Fibroblast of the aortic adventitia (primary cell): Measurements from ENCODE around the gene NHERF1. TPM values are rescaled to one million over a fixed set of nuclear protein-coding genes. Genes with fewer than 3 reads are reported as not detected.

ENCODE experiments used
- DNase-seq: peaks from one replicate; pipeline ENCODE4 v3.0.0-alpha.2; 2010; ENCODE audit warnings: low read depth
- H3K4me3 ChIP-seq: 2 replicates; pipeline ENCODE4 v1.5.1; 2011; ENCODE audit warnings: low read depth, mild to moderate bottlenecking, control low read depth, low read length, moderate library complexity
- CTCF ChIP-seq: IDR thresholded peaks from 2 replicates; pipeline ENCODE4 v1.5.1; 2011; ENCODE audit warnings: mild to moderate bottlenecking, low read length, control low read depth, inconsistent platforms; ENCODE audit not compliant: insufficient read depth
- total RNA-seq: library from RNA; depleted of rRNA; stranded (reverse); fragments of >200 nt; gene quantifications from 2 replicates; pipeline ENCODE4 v1.2.3, GENCODE V29; 2012; ENCODE audit warnings: low replicate concordance

The NHERF1 gene
- total RNA-seq, 1 donor: 11.0 TPM

DNA sequence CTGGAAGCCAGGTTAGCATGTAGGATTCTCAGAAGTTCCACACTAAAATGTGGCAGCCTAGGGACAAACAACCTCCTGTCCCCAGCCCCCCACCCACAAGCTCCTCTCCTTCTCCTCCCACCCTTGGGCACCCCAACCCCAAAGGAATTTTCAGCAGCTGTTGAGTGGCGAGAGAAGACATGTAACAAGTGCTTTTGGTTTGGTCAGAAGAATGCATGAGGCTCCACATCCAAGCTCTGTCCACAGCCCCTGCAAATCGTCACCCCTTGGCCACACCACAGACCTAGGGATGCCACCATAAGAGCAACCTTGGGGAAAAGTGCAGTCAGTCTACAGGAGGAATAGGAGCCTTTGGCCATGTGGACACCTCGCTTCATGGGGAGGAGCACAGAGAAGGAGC lies 23.3 kb upstream of the NHERF1 start:
- H3K4me3 ChIP-seq: no peak overlapping the region
- TF ChIP-seq CTCF: no peak

DNA sequence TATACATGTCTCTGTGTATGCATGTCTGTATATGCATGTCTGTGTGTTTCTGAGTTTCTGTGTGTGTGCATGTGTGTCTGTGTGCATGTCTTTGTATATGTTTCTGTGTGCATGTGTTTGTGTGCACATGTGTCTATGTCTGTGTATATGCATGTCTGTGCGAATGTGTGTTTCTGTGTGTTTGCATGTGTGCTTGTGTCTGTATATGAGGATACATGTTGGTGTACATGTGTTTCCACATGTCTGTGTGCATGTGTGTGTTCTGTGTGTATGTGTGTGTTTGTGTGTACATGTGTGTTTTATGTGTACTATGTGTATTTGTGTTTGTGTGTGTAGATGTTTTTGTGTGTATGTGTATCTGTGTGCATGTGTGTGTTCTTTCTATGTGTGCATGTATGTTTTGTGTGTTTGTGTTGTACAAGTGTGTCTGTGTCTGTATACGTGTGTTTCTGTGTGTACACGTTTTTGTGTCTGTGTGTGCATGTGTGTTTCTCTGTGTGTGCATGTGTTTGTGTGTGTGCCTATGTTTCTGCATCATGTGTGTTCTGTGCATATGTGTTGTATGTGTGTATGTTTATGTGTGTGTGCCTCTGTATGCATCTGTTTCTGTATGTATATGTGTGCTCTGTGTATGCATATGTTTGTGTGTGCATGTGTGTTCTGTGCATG lies 20.3 kb upstream of the NHERF1 start:
- DNase-seq: no peak
- TF ChIP-seq CTCF: no peak
- H3K4me3 ChIP-seq: no peak overlapping the region

More for the DNA sequence above, 23.3 kb upstream of the NHERF1 start:
- DNase-seq: no peak

GRCh38 chr17:74728702-74729075 lies 19.7 kb upstream of the NHERF1 start:
- DNase-seq: no peak
- H3K4me3 ChIP-seq: no peak overlapping the region
- no peak for TF ChIP-seq CTCF

DNA sequence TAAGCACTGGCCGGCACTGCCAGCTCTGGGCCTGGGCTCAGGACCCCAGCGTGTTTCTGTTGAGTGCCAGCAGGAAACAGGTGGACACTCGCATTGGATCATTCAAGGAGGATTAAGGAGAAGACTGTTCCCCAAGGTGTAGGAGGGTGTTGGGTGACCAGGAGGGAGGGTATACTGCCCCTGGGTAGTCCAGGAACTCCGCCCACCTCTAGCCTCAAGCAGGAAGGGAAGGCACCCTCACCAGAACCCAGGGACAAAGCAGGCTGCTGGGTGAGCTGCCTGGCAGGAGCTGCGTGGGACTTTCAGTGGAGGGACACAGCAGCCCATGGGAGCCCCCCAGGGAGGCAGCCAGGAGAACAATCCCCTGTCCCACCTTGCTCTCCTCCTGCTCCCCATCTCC lies 19.1 kb upstream of the NHERF1 start:
- no peak overlapping the region for H3K4me3 ChIP-seq
- TF ChIP-seq CTCF: no peak
- no peak for DNase-seq

DNA sequence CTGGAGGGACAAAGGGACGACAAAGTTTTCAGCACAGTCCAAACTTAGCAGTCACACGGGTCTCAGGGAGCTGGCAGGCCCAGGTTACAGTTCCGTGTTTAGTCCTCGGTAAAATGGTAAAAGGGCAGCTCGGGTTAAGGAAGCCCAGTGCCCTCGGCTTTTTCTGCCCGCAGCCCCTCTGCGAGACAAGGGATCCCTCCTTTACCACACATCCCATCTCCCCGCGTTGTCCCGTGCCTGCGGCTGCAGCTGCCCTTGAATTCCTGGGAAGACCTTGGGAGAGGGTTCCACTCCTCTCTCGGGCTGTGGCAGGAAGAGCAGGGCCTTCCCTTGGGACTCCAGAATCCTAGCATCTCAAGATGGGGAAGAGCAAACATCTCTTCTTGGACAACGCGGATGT lies 18.6 kb upstream of the NHERF1 start:
- no peak for TF ChIP-seq CTCF
- no peak for DNase-seq
- H3K4me3 ChIP-seq: no peak overlapping the region

DNA sequence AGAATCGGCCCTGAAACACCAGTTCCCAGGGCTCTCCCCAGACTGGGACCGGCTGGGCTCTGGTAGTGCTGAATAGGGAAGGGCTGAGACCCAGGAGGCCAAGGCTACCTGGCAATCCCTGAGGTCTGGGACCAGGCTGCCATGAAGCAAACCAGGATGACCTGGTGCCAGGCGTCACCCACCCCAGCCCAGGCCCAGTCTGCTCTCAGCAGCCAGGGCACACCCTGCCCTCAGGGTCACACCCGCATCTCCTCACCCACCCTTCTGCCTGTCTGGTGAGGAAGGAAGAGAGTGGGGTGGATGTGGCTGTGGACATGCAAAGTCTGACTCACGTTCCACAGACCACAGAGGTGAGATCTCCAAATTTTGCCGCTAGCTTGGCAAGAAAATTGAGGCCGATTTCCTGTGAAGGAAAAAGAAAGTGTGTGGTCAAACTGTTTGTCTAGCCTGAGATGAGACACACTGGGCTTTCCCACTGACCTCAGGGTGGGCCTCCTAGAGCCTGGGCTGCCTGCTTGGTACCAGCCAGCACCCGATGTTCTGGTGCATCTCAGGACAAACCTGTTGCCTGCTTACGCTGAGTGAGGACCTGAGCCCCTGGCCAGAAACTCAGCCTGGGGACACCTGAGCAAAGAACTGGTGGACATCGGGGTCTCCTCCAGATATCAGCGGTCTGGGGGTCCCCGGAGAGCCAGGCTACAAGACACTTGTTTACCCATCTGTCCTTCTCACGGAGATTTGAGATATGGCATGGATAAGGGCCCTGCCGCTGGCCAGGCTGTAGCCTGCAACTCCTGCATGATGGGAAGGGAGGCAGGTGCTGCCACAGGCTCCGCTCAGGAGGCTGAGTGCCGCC lies 17.7 kb upstream of the NHERF1 start:
- H3K4me3 ChIP-seq: no peak overlapping the region
- no peak for DNase-seq
- TF ChIP-seq CTCF: no peak
